OCI-LY7 (cell line): ENCODE measurements around the gene RBM18. TPM values are rescaled to one million over a fixed set of nuclear protein-coding genes. Genes with fewer than 3 reads are reported as not detected.

ENCODE experiments used
- Bru-seq: library from RNA; stranded (reverse); fragments of 400-500 nt; gene quantifications from one replicate; lab custom pipeline; 2021; lab: Mats Ljungman, UMichigan
- BruChase-seq, 2 experiments: library from RNA; stranded (reverse); fragments of 400-500 nt; gene quantifications; one replicate each; lab custom pipeline; 2021; lab: Mats Ljungman, UMichigan
- BruUV-seq: library from RNA; stranded (reverse); fragments of 400-500 nt; replicated peaks from 2 replicates; lab custom pipeline; 2021; lab: Mats Ljungman, UMichigan
- CTCF ChIA-PET: fragments of 300-600 bp; sonication (Branson Sonifier 250); formaldehyde crosslinking; loops from one replicate; lab custom pipeline; 2022; ENCODE audit warnings: antibody characterized with exemption; ENCODE audit not compliant: unreplicated experiment; lab: Charles Lee
- POLR2A ChIA-PET: fragments of 300-600 bp; sonication (Branson Sonifier 250); formaldehyde crosslinking; loops from one replicate; lab custom pipeline; 2022; ENCODE audit warnings: antibody characterized with exemption; lab: Charles Lee
- DNase-seq: peaks from one replicate; pipeline ENCODE4 v3.0.0-alpha.2; 2015; ENCODE audit warnings: low spot score
- H2AFZ ChIP-seq: fragments of 200-600 bp; sonication (generic), shearing (Covaris generic); 2 replicates; pipeline ENCODE4 v1.6.1; 2014; ENCODE audit warnings: mild to moderate bottlenecking, antibody characterized with exemption, low read length, moderate library complexity
- H3K27ac ChIP-seq: fragments of 200-600 bp; sonication (generic); 2 replicates; pipeline ENCODE4 v1.5.1; 2014; ENCODE audit warnings: mixed run types, low read depth, mild to moderate bottlenecking, moderate library complexity, low read length, inconsistent platforms; ENCODE audit not compliant: poor library complexity, severe bottlenecking
- H3K36me3 ChIP-seq: fragments of 200-600 bp; sonication (generic); 2 replicates; pipeline ENCODE4 v1.6.1; 2014; ENCODE audit warnings: mild to moderate bottlenecking, antibody characterized with exemption, low read length, moderate library complexity, mixed read lengths; ENCODE audit not compliant: insufficient read depth
- H3K4me1 ChIP-seq: fragments of 200-600 bp; sonication (generic); 2 replicates; pipeline ENCODE4 v1.5.1; 2014; ENCODE audit warnings: mild to moderate bottlenecking, low read length; ENCODE audit not compliant: insufficient read depth, poor library complexity, severe bottlenecking
- H3K4me2 ChIP-seq: fragments of 200-600 bp; sonication (generic); 2 replicates; pipeline ENCODE4 v1.6.1; 2014; ENCODE audit warnings: mild to moderate bottlenecking, low read length
- H3K4me3 ChIP-seq: fragments of 200-600 bp; sonication (generic); 2 replicates; pipeline ENCODE4 v1.5.1; 2014; ENCODE audit warnings: mild to moderate bottlenecking, low read depth, low read length; ENCODE audit not compliant: poor library complexity, severe bottlenecking
- H3K79me2 ChIP-seq: fragments of 200-600 bp; sonication (generic); 2 replicates; pipeline ENCODE4 v1.6.1; 2016; ENCODE audit warnings: low read depth, mild to moderate bottlenecking, low read length, moderate library complexity, mixed read lengths; ENCODE audit not compliant: insufficient read depth
- H3K9me2 ChIP-seq: fragments of 200-600 bp; sonication (generic); 2 replicates; pipeline ENCODE4 v1.6.1; 2016; ENCODE audit warnings: mild to moderate bottlenecking, low read length, mixed read lengths; ENCODE audit not compliant: insufficient read depth
- H3K9me3 ChIP-seq: fragments of 200-600 bp; sonication (generic); 2 replicates; pipeline ENCODE4 v1.6.1; 2014; ENCODE audit warnings: mild to moderate bottlenecking, mixed run types, low read length, mixed read lengths
- H4K20me1 ChIP-seq: fragments of 200-600 bp; sonication (generic); 2 replicates; pipeline ENCODE4 v1.6.1; 2014; ENCODE audit warnings: mild to moderate bottlenecking, antibody characterized with exemption, low read length, moderate library complexity, mixed read lengths; ENCODE audit not compliant: insufficient read depth
- EZH2phosphoT487 ChIP-seq: fragments of 200-600 bp; sonication (generic); IDR thresholded peaks from 2 replicates; pipeline ENCODE4 v1.6.1; 2018; ENCODE audit warnings: low read depth, borderline replicate concordance, mild to moderate bottlenecking, mixed run types, antibody characterized with exemption, low read length, moderate library complexity, mixed read lengths
- intact Hi-C: fragments of 100-400 bp; cut with micrococcal nuclease; formaldehyde crosslinking; loops from one replicate; pipeline ENCODE4 v1.10.0; 2022; ENCODE audit not compliant: unreplicated experiment
- long read RNA-seq: library from polyadenylated mRNA; stranded (forward); transcript quantifications from one replicate; pipeline ENCODE4 v2.0.0, GENCODE V29; 2022
- total RNA-seq, 2 experiments: library from RNA; depleted of rRNA in 1 of 2; stranded (reverse); fragments of >200 nt in 1 of 2; shearing (Covaris generic) in 1 of 2; gene quantifications; 2 replicates each; pipeline ENCODE4 v1.2.3, GENCODE V29; 2014 to 2022
- TF ChIP-seq, protein P1 (sequence below): fragments of 200-600 bp; sonication (generic); conservative IDR thresholded peaks from 2 replicates; pipeline ENCODE4 v1.5.1; 2014; ENCODE audit warnings: mild to moderate bottlenecking, antibody characterized with exemption, low read length, moderate library complexity, mixed read lengths

RBM18 gene, protein sequence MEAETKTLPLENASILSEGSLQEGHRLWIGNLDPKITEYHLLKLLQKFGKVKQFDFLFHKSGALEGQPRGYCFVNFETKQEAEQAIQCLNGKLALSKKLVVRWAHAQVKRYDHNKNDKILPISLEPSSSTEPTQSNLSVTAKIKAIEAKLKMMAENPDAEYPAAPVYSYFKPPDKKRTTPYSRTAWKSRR
- 7.2 and 8.3 TPM in 2 replicates for total RNA-seq (2014; rRNA removed; shearing (Covaris generic))
- 21.1 and 22.2 TPM in 2 replicates for total RNA-seq (2022)
- percentile 83 among the genes with signal in this experiment for Bru-seq, nascent RNA
- BruChase-seq, experiment 1, labeled RNA remaining after a 6-hour chase = percentile 61 among the genes with signal in this experiment
- BruChase-seq, experiment 2, labeled RNA remaining after a 2-hour chase = percentile 81 among the genes with signal in this experiment
- long read RNA-seq, full-length matches to known transcripts = 66 of 79 reads
- long read RNA-seq, partial matches to known transcripts = 0 of 79 reads
- long read RNA-seq, other reads (novel, unspliced or antisense) = 13 of 79 reads

DNA sequence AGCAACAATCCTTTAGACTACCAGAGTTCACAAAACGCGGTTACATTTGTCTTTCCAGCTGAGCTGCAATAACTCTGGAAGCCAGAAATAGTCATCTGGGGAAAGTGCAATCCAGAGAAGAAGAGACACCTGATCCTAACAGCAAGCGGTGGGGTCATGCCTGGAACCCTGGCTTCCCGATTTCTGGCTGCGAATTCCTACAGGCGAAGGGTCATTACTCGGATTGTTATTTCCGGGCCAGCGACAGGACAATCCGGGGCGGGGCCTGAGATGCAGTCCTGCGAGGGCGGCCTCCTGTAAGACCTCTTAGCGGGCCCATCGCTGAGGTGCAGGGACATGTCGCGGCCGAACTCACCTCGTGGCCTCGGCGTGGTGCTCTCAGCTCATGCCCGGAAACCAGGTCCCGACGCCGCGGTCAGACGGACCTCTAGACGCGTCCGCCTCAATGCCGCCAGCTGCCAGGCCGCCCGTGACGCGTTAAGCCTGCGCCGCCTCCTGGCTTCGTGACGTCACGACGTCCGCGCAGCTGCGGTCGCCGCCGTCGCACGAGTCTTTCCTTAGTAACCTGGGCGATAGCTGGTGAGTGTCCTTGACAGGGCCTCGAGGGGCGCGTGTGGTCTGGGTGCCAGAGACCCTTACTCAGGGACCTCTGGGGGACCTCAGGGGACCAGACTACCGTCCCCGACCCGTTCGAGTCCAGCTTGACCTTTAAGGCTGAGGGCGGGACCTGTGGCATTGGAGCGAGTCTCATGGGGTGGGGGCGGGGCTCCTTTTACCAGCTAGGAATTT lies at the start of gene RBM18, which contains the start of gene MRRF:
Gene RBM18, minus strand, starts transcription at position 481 of the 789 bp plus-strand sequence. CDS start 3,348 bp downstream, outside the sequence.
Gene MRRF, plus strand, starts transcription at position 523 of the 789 bp plus-strand sequence. CDS start 6,010 bp downstream, outside the sequence.
- POLR2A ChIA-PET = interaction anchor here (0.6 to 2.4 kb wide), 7 partner anchors 10 to 648 kb away, joined by 3 to 9 read pairs (median 3); no protein-coding TSS in a partner anchor
- Histone ChIP-seq H3K4me3 (peak within 1 kb of the TSS; percentile 87), H3K36me3 (peaks cover 45% of the 10 kb centered on the region), H3K9me2 (no peaks in the 10 kb centered on the region), H4K20me1 (peaks cover 10% of the 10 kb centered on the region; the same call in 1 of the 2 replicates), H3K9me3 (no peaks in the 10 kb centered on the region), H3K4me1 (peaks cover 51% of the 10 kb centered on the region), H2AFZ (peak within 1 kb of the TSS; percentile 66), H3K4me2 (peak within 1 kb of the TSS; percentile 87), H3K79me2 (peaks cover 77% of the 10 kb centered on the region), H3K27ac (peak within 1 kb of the TSS; percentile 90)
- peak; percentile 93 for DNase-seq
- TF ChIP-seq EZH2phosphoT487 = no peak
- TF ChIP-seq, protein P1, sequence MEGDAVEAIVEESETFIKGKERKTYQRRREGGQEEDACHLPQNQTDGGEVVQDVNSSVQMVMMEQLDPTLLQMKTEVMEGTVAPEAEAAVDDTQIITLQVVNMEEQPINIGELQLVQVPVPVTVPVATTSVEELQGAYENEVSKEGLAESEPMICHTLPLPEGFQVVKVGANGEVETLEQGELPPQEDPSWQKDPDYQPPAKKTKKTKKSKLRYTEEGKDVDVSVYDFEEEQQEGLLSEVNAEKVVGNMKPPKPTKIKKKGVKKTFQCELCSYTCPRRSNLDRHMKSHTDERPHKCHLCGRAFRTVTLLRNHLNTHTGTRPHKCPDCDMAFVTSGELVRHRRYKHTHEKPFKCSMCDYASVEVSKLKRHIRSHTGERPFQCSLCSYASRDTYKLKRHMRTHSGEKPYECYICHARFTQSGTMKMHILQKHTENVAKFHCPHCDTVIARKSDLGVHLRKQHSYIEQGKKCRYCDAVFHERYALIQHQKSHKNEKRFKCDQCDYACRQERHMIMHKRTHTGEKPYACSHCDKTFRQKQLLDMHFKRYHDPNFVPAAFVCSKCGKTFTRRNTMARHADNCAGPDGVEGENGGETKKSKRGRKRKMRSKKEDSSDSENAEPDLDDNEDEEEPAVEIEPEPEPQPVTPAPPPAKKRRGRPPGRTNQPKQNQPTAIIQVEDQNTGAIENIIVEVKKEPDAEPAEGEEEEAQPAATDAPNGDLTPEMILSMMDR = no peak
- no TSS peak for BruUV-seq
- CTCF ChIA-PET = interaction anchor here (1.2 kb wide), 1 partner anchor 140 kb away, joined by 5 read pairs; no protein-coding TSS in a partner anchor
- intact Hi-C loops = loop anchor here (1.0 to 10.0 kb wide), 3 partner anchors 22 to 670 kb away; partner anchors contain the start of genes MORN5, NDUFA8 and ZBTB26

DNA sequence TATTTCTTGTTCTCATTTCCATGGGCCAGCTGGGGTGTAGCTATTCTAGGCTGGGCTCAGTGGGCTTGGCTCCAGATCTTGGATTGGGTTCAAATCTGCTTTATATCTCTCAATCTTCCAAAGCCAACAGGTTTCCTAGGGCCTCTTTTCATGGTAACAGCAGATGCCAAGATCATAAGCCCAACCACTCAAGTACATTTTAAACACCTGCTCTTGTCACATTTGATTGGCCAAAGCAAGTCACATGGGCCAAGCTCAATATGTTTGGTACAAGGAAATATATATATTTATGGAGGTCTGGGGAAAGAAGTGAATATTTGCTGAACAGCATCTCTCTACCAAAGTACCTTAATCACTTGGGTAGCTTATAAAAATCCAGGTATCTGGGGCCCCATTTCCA lies 49.5 kb upstream of the RBM18 start:
- POLR2A ChIA-PET = no interaction called here
- no peak overlapping the region for H3K4me2 ChIP-seq
- no peaks in the 10 kb centered on the region for H4K20me1 ChIP-seq
- no peak for DNase-seq
- no peak overlapping the region for H3K4me3 ChIP-seq
- no TSS peak for BruUV-seq
- H3K9me2 ChIP-seq = no peaks in the 10 kb centered on the region
- H3K27ac ChIP-seq = no peak overlapping the region
- no peaks in the 10 kb centered on the region for H3K4me1 ChIP-seq
- H3K79me2 ChIP-seq = no peaks in the 10 kb centered on the region
- no peaks in the 10 kb centered on the region for H3K9me3 ChIP-seq
- TF ChIP-seq EZH2phosphoT487 = no peak
- TF ChIP-seq, protein P1 = no peak
- H2AFZ ChIP-seq = no peak overlapping the region
- peaks cover 85% of the 10 kb centered on the region for H3K36me3 ChIP-seq
- CTCF ChIA-PET = no interaction called here
- intact Hi-C loops = no loop called here
